ENCODE data around the gene GNG14. TPM values are rescaled to one million over a fixed set of nuclear protein-coding genes. Genes with fewer than 3 reads are reported as not detected.

The GNG14 gene
- total and polyA plus RNA-seq, 10 of the 15 experiments (the other 5 are each of a cell fraction or from before 2014, with no cell fraction given): not detected

- TF ChIP-seq ZZZ3 (IDR thresholded peaks at IDR 0.05; ENCODE audit: control insufficient read depth, insufficient read length, low read depth) (no peak), WRNIP1 (IDR thresholded peaks at IDR 0.05; ENCODE audit: borderline replicate concordance, low read depth, low read length) (peak; percentile 82; the same call in 1 of the 2 replicates), JUNB (IDR thresholded peaks at IDR 0.05) (no peak; the same call in 1 of the 2 replicates), ZBTB4 (CRISPR knock-in tag; IDR thresholded peaks at IDR 0.05) (peak; percentile 95), ZNF207 (IDR thresholded peaks at IDR 0.05; ENCODE audit: borderline replicate concordance) (no peak), E2F4 (IDR thresholded peaks at IDR 0.05; ENCODE audit: low read depth, low read length) (peak; percentile 52), SPI1 (IDR thresholded peaks at IDR 0.05; ENCODE audit: borderline replicate concordance, insufficient read depth, low read depth, low read length) (no peak), ZNF217 (IDR thresholded peaks at IDR 0.05) (no peak), RB1 (IDR thresholded peaks at IDR 0.05; ENCODE audit: borderline replicate concordance) (no peak; the same call in 1 of the 2 replicates), USF2 (IDR thresholded peaks at IDR 0.05; ENCODE audit: borderline replicate concordance, low read depth, low read length) (peak; percentile 99), NR2F1 (conservative IDR thresholded peaks at IDR 0.05) (peak; percentile 60; the same call in 1 of the 2 replicates), ATF7 (IDR thresholded peaks at IDR 0.05; ENCODE audit: low read depth) (peak; percentile 70; the same call in 1 of the 2 replicates), YBX1 (IDR thresholded peaks at IDR 0.05) (no peak), ZNF687 (IDR thresholded peaks at IDR 0.05) (peak; percentile 23; the same call in 1 of the 2 replicates), EED (IDR thresholded peaks at IDR 0.05; ENCODE audit: low read depth) (no peak), MTA2 (IDR thresholded peaks at IDR 0.05; ENCODE audit: low read depth) (no peak), POU2F2 (IDR thresholded peaks at IDR 0.05; ENCODE audit: borderline replicate concordance, low read depth, low read length) (peak; percentile 58; the same call in 2 of the 3 replicates), ATF2 (IDR thresholded peaks at IDR 0.05; ENCODE audit: low read length) (no peak), BRCA1 (IDR thresholded peaks at IDR 0.05; ENCODE audit: low read depth, low read length) (no peak)
Observed at GRCh38 chr19:12722566-12723380, 35.0 kb downstream of the GNG14 start (continued).
